ENCODE results near the gene RPS2. TPM values are rescaled to one million over a fixed set of nuclear protein-coding genes. Genes with fewer than 3 reads are reported as not detected.

Gene RPS2
- total RNA-seq, 1 experiment from 2014 or later: 2,950 TPM

- H3K27ac Mint-ChIP-seq (ENCODE audit: unreplicated experiment): no peak overlapping the region
- TF ChIP-seq CTCF (IDR thresholded peaks at IDR 0.05; ENCODE audit: unreplicated experiment): no peak
- no peak overlapping the region for H3K4me3 Mint-ChIP-seq (ENCODE audit: low read depth, unreplicated experiment)
- BruUV-seq (replicated peaks): no TSS peak
- no peaks in the 10 kb centered on the region for H3K9me3 Mint-ChIP-seq (ENCODE audit: low read depth, unreplicated experiment)
- CTCF ChIA-PET: no interaction called here
- no peaks in the 10 kb centered on the region for H3K36me3 Mint-ChIP-seq (ENCODE audit: insufficient read depth, unreplicated experiment)
- no peak for DNase-seq
- H3K4me1 Mint-ChIP-seq (ENCODE audit: low read depth, unreplicated experiment): peaks cover 24% of the 10 kb centered on the region
- intact Hi-C loops (cut with micrococcal nuclease; ENCODE audit: unreplicated experiment): no loop called here
- H3K27me3 Mint-ChIP-seq (ENCODE audit: unreplicated experiment): peaks cover 50% of the 10 kb centered on the region
Observed at GRCh38 chr16:1912215-1912543, 52.4 kb downstream of the RPS2 start.

Other genes starting within 250 kb of the RPS2 start
- gene NME3, start 193.3 kb downstream of the RPS2 start, total RNA-seq (2022): 64.3 and 73.1 TPM in 2 replicates
- gene EME2, start 192.0 kb downstream of the RPS2 start, total RNA-seq (2022): 30.8 and 42.2 TPM in 2 replicates
- 128 and 135 TPM in 2 replicates for gene MRPS34, start 191.7 kb downstream of the RPS2 start, total RNA-seq (2022)
- 44.3 and 45.2 TPM in 2 replicates for gene SPSB3, start 182.3 kb downstream of the RPS2 start, total RNA-seq (2022)
- gene NUBP2, start 181.9 kb downstream of the RPS2 start, total RNA-seq (2022): 91.8 and 98.1 TPM in 2 replicates
- gene IGFALS, start 171.1 kb downstream of the RPS2 start, total RNA-seq (2022): not detected in 2 replicates
- 48.0 and 48.2 TPM in 2 replicates for gene HAGH, start 138.0 kb downstream of the RPS2 start, total RNA-seq (2022)
- 33.1 and 43.3 TPM in 2 replicates for gene FAHD1, start 137.6 kb downstream of the RPS2 start, total RNA-seq (2022)
- gene MEIOB, start 92.7 kb downstream of the RPS2 start, total RNA-seq (2022): not detected in 2 replicates
- 0.29 TPM in 1 of 2 replicates, not detected in the other for gene HS3ST6, start 46.4 kb downstream of the RPS2 start, total RNA-seq (2022)
- 20.3 and 27.1 TPM in 2 replicates for gene MSRB1, start 21.6 kb downstream of the RPS2 start, total RNA-seq (2022)
- not detected in 2 replicates for gene RPL3L, start 10.1 kb downstream of the RPS2 start, total RNA-seq (2022)
- 148 and 153 TPM in 2 replicates for gene NDUFB10, start 5.3 kb downstream of the RPS2 start, total RNA-seq (2022)
- gene RNF151, start 2.0 kb upstream of the RPS2 start, total RNA-seq (2022): not detected in 2 replicates
- gene TBL3, start 7.2 kb upstream of the RPS2 start, total RNA-seq (2022): 62.0 and 71.1 TPM in 2 replicates
- 10.1 and 11.8 TPM in 2 replicates for gene NOXO1, start 16.6 kb upstream of the RPS2 start, total RNA-seq (2022)
- 40.8 and 43.5 TPM in 2 replicates for gene GFER, start 19.4 kb upstream of the RPS2 start, total RNA-seq (2022)
- gene SYNGR3, start 25.1 kb upstream of the RPS2 start, total RNA-seq (2022): 3.6 and 3.8 TPM in 2 replicates
- gene ZNF598, start 45.0 kb upstream of the RPS2 start, total RNA-seq (2022): 72.4 and 73.1 TPM in 2 replicates
- gene NPW, start 55.0 kb upstream of the RPS2 start, total RNA-seq (2022): 1.5 and 4.2 TPM in 2 replicates
- gene NHERF2, start 62.1 kb upstream of the RPS2 start, total RNA-seq (2022): 15.7 and 22.0 TPM in 2 replicates
- gene NTHL1, start 83.0 kb upstream of the RPS2 start, total RNA-seq (2022): 32.8 and 33.8 TPM in 2 replicates
- gene TSC2, start 83.2 kb upstream of the RPS2 start, total RNA-seq (2022): 170 and 194 TPM in 2 replicates
- 82.0 and 86.0 TPM in 2 replicates for gene PKD1, start 171.1 kb upstream of the RPS2 start, total RNA-seq (2022)
- 10.8 and 12.3 TPM in 2 replicates for gene RAB26, start 183.8 kb upstream of the RPS2 start, total RNA-seq (2022)
- 118 and 127 TPM in 2 replicates for gene TRAF7, start 191.0 kb upstream of the RPS2 start, total RNA-seq (2022)
- 1.4 and 2.6 TPM in 2 replicates for gene CASKIN1, start 231.8 kb upstream of the RPS2 start, total RNA-seq (2022)
- gene MLST8, start 240.6 kb upstream of the RPS2 start, total RNA-seq (2022): 58.0 and 59.7 TPM in 2 replicates
- gene BRICD5, start 246.0 kb upstream of the RPS2 start, total RNA-seq (2022): 15.8 and 17.3 TPM in 2 replicates

Measured in Calu3 (cell line).